ENCODE data around the gene CELSR1.

DNA sequence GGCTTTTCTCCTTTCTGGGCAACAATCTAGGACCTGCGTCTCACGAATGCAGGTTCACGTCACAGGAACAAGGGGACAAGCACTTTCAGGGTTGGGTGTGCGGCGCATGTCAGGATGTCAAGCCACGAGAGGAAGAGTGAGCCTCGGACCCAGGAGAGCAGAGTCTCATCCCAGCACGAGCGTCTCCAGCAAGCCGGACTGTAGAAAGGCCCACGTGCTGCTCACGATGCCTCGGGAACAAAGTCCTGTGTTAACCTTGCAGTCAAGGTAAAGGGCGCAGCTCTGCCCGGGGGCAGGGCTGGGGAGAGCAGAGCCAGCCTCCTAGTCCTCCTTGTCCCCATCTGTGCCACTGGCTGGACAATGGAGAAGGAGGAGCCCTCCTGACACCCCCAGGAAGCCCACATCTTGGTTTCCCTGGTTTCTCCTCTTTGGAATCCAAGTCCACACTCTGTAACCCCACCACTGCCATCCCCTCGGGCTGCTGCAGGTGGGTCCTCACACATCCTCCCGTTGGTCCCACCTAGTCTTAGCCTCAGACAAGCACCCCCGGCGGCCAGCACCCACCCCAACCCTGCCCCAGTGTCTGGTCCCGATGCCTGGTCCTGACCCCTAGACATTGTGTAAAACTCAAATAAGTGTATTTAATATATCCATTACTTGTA is 63.4 kb downstream of the CELSR1 start:
- TF ChIP-seq POLR2A (IDR thresholded peaks at IDR 0.05) (no peak), POLR2AphosphoS5 (IDR thresholded peaks at IDR 0.05) (no peak)
- TF ChIP-seq, protein P1, sequence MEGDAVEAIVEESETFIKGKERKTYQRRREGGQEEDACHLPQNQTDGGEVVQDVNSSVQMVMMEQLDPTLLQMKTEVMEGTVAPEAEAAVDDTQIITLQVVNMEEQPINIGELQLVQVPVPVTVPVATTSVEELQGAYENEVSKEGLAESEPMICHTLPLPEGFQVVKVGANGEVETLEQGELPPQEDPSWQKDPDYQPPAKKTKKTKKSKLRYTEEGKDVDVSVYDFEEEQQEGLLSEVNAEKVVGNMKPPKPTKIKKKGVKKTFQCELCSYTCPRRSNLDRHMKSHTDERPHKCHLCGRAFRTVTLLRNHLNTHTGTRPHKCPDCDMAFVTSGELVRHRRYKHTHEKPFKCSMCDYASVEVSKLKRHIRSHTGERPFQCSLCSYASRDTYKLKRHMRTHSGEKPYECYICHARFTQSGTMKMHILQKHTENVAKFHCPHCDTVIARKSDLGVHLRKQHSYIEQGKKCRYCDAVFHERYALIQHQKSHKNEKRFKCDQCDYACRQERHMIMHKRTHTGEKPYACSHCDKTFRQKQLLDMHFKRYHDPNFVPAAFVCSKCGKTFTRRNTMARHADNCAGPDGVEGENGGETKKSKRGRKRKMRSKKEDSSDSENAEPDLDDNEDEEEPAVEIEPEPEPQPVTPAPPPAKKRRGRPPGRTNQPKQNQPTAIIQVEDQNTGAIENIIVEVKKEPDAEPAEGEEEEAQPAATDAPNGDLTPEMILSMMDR (IDR thresholded peaks at IDR 0.05) = no peak
